Stimulated activated CD4-positive, alpha-beta T cell treated with anti-CD3 and anti-CD28 coated beads, Interleukin-12 subunit alpha, Interleukin-12 subunit beta, amount 100 ng/mL, for 4 hours (primary cell): ENCODE data around the gene LDLRAD4.

Experiments used
- DNase-seq: peaks from one replicate; pipeline ENCODE4 v3.0.0-alpha.2; 2020

Gene LDLRAD4

GRCh38 chr18:13232086-13232917 is 13.7 kb downstream of the LDLRAD4 start:
- no peak for DNase-seq

DNA sequence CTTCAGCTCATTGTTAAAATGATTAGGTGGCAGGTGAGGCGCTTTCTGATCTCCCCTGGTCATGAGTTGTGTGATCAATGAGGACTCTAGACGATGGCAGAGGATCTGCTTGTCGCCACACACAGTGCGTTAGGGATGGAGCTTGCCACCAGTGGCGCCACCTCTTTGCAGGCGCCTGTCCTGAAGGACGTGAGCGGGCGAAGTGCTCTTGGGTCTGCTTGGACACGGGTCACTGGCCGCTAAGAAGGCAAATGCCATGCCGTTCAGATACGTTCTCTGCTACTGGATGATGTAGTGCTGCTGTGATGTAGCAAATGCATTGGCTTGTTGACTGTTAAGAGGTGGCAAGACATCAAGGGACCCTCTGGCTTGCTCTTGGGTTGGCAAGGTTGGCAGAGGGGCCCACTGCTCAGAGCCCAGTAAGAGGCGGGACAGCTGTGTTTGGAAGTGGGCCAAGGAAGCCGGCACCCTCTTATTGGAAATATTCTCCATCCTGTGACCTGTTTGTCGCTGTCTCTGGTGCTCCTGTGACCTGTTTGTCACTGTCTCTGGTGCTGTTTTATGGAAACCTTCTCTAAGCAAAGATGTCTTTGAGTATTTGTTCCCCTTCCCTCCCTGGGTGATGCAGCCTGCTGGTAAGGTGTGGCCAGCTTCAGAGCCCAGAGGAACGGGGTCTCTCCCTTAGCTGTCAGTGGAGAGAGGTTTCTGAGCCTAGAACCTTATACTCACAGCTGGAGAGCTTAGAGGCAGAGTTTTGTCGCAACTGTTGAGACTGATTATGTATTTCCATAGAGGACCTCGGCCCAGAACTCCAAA is 14.6 kb downstream of the LDLRAD4 start:
- DNase-seq: no peak

DNA sequence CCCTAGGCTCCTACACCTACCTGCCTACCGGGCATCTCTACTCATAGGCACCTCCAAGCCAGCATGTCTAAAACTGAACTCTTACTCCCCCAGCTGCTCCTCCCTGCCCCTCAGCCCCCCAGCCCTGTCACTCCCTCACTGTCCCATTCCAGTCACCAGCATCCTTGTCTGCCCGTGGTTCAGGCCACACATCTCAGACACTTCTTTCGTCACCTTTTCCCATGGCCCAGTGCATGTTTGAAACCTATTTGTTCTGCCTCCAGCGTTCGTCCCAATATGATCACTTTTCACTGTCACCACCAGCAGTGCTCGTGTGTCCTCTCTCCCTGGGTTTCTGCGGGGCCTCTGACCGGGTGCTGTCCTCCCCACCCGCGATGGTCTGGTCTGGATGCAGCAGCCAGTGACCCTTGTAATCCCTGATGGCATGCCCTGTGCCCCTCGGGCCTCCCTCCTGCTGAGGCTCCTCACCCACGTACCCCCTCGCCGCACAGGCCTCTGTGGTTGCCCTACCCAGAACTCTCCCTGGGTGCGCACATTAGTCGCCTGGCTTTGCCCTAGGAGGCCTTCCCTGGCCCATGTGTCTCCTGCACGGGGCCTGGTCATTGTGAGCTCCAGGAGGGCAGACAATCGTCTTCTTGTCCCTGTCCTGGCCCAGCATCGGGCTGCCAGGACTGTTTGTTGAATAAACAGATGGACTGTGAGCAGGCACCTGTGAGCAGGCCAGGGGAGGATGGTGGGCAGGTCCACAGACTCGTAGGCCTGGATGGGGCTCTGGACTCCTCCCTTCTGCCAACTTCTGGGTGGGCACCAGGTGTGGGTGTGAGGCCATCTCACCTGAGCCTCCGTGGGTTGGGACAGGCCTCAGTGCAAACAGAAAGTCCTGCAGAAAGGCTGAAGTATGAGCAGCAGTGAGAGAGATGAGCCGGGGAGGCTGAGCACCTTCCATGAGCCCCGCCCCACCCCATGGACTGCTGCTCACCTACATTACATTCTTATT is 15.5 kb downstream of the LDLRAD4 start:
- no peak for DNase-seq

DNA sequence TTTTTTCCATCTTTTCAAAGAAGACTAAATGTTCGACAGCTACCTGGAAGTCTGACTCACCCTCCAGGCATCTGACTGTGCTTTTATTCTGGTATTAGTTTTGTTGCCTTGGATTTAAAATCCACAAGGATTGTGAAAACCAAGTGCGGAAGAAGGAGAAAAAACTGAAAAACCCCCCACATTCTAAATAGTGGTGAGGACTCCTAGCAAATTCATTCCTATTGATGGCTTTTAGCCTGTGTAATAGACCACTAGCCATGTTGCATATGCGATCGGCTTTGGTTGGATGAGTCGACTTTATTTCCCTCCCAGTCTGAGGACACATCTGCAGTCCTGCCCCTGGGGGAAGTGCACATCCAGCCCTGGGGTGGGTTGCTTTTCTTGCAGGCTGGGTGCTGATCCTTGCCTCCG is 16.9 kb downstream of the LDLRAD4 start:
- no peak for DNase-seq

DNA sequence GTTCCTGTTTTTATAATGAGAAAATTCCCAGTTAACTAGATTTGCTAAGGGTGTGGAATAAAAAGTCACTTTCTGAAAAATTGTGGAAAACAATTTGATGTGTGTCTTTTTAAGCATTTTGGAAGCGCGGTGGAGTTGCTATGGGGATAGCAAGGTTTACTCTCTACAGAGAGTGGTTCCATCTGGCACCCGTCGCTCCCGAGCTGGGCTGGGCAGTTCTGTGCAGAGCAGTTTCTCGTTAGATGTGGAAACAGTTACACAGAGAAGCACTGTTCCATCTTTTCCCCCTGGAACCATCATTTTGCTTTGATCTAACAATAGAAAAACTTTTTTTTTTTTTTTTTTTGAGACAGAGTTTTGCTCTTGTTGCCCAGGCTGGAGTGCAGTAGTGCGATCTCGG is 17.4 kb downstream of the LDLRAD4 start:
- no peak for DNase-seq

DNA sequence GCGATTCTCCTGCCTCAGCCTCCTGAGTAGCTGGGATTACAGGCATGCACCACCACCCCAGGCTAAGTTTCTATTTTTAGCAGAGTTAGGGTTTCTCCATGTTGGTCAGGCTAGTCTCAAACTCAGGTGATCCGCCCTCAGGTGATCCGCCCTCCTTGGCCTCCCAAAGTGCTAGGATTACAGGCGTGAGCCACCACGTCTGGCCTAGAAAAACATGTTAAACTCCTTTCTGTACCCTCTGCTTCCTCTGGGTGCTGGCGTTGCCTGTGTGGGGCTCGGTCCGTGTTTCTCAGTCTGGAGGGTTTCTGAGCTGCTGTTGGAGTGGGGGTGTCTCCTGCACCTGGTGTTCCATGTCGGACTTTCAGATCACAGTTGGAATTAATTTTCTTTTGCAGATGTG is 17.9 kb downstream of the LDLRAD4 start:
- DNase-seq: no peak

GRCh38 chr18:13237073-13237472 is 18.5 kb downstream of the LDLRAD4 start:
- DNase-seq: no peak

DNA sequence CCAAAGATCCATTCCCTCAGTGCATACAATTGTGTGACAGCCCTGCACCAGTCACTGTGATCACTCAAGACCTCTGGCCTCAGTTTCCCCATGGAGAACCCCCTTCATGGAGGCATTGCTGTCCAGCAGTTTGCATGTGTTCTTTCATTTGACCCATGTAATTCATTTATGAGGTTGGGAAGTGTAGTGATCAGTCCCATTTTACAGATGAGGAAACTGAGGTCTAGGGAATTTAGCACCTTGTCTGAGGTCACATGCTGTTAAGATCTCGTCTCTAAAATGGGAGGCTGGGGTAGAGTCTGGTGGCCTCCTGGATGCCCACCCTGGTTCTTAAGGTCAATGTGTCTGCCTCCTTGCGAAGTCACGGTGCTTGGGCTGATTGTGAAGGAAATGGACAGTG is 19.1 kb downstream of the LDLRAD4 start:
- DNase-seq: no peak

DNA sequence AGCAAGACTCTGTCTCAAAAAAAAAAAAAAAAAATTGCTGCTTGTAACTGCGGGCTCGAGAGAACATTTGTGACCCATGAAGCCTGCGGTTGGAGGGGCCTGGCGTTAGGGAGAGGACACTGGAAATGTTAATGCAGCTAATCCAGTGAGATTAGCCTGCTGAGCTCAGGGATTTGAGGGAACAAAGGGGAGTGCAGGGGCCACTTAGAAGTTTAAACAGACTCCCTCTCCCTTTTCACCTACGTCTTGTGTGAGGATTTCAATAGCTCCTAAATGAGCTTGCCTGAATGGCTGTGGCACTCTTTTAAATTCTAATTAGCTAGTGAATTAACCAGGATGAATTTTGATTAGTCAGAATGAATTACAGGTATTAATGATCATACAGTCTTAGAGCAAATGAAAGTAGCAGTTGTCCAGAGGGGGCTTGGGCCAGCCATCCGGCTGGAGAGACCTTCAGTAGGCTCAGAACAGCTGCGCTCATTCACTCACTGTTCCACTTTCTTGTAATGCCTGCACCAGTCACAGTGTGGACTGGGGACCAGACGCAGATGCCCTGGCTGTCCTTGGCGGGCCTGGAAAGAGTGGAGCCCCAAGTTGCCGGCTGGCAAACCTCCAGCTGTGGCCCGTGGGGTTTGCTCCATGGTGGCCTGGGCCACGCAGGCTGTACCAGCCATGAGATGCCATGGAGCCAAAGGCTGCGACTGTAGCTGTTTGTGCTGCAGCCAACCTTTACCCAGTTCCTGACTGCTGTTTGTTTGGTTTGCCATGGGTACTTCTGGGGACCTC is 20.8 kb downstream of the LDLRAD4 start:
- DNase-seq: no peak

- no peak for DNase-seq
Observed at GRCh38 chr18:13240060-13240725, 21.6 kb downstream of the LDLRAD4 start.

- DNase-seq: no peak
Observed at GRCh38 chr18:13241083-13241892, 22.7 kb downstream of the LDLRAD4 start.

GRCh38 chr18:13241893-13242175 is 23.3 kb downstream of the LDLRAD4 start:
- DNase-seq: no peak

GRCh38 chr18:13242797-13243196 is 24.2 kb downstream of the LDLRAD4 start:
- no peak for DNase-seq

GRCh38 chr18:13243363-13243762 is 24.8 kb downstream of the LDLRAD4 start:
- no peak for DNase-seq

GRCh38 chr18:13244135-13244534 is 25.6 kb downstream of the LDLRAD4 start:
- no peak for DNase-seq

DNA sequence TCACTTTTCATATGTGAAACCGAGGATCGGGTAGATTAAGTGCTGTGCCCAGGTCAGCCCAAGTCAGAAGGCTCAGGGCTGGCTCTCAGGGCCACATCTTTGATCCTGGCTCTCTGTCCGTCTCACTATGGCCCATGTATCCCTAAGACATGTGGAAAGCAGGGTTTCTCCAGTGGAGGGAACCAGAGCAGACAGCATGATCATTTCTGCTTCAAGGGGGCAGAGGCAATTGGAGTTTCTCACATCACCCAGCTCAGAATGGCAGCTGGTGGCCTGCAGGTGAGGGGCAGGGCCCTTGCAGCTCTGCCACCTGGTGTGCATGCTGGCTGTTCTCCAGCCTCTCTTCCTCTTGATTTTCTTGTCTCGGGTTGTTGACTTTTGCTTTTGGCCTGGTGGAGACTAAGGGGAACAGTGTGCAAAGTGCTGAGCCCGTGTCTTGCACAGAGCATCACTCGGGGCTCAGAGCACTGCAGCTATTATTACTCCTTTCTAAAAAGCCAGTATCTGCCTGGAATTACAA is 27.0 kb downstream of the LDLRAD4 start:
- no peak for DNase-seq

DNA sequence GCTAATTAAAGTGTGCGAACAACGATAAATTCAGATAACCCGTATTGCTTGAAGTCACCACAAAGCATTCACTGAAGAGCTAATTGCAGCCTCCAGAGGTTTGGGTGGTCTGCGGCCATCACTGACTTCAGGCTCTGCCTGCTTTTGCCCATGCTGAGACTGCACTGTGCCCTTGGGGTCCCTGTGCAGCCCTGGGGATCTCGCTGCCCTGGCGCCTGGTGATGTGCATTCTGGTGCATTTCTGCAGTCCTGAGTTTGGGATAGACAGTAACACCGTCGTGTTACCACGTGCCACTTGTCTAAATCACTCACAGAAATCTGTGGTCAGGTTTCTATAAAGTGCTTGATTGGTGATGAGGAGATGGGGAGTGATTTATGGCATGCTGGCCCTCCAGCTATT is 27.6 kb downstream of the LDLRAD4 start:
- DNase-seq: no peak

DNA sequence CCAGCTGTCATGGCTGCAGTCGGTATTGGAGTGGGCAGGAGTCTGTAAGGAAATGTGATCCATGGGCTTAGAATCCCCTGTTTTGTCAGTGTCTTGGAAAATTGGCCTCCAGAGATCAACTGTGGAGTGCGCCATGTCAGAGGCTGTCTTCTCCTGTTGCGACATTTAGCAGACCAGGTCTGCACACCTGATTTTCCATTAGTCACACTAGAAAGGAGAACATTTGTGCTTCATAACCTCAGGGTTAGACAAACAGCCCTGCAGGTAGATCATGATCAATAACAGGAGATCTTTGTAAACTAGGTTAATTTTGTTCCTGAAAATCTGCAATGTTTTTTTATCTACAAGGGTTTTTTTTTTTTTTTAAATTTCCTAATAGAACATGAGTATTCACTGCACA is 28.0 kb downstream of the LDLRAD4 start:
- no peak for DNase-seq

GRCh38 chr18:13247506-13247905 is 28.9 kb downstream of the LDLRAD4 start:
- DNase-seq: no peak

- DNase-seq: no peak
Observed at GRCh38 chr18:13252686-13253410, 34.3 kb downstream of the LDLRAD4 start.
